ENCODE measurements around the gene BAMBI.

GRCh38 chr10:28679581-28680357 lies 2.4 kb downstream of the BAMBI start:
- TF ChIP-seq POLR2A (IDR thresholded peaks at IDR 0.05; ENCODE audit: low read length) (no peak), GATA1 (IDR thresholded peaks at IDR 0.05; ENCODE audit: low read depth, low read length) (no peak)
